GM15510 (cell line): ENCODE results near the gene ID3.

Experiments
- POLR2A ChIP-seq: IDR thresholded peaks from 3 replicates; pipeline ENCODE4 v1.6.1; 2011; ENCODE audit warnings: borderline replicate concordance; ENCODE audit not compliant: insufficient read length; ENCODE audit errors: extremely low read depth

Gene ID3

GRCh38 chr1:23593042-23593521 is 33.8 kb upstream of the ID3 start:
- peak; percentile 12 for TF ChIP-seq POLR2A

DNA sequence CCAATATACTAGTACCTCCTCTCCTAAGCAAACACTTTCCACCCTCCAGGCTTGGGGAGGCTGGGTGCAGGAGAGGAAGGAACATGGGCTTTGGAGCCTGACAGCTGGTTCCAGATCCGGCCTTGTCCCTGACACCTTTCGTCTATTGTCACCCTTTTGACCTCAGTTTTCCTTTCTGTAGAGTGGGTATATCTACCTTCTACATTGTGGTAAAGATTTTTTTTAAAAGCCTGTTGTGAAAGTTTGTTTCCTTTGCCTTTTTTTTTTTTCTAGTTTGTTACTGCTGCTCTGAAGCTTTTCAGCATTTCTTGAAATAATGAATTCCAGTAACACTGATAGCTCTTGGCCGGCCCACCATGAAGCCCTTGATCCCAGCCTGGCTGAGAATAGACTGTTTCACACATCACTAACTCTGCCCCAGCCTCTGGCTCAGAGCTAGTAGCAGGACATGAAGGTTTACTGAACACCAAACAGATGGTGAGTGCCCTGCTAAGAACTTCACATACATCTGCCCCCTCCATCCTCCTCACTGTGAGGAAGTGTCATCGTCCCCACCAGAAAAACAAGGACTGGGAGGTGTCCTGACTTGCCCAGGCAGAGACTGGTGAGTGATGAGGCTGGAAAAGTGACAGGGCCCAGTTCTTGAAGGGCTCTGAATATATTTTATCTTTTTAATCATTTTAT is 33.0 kb upstream of the ID3 start:
- no peak for TF ChIP-seq POLR2A

DNA sequence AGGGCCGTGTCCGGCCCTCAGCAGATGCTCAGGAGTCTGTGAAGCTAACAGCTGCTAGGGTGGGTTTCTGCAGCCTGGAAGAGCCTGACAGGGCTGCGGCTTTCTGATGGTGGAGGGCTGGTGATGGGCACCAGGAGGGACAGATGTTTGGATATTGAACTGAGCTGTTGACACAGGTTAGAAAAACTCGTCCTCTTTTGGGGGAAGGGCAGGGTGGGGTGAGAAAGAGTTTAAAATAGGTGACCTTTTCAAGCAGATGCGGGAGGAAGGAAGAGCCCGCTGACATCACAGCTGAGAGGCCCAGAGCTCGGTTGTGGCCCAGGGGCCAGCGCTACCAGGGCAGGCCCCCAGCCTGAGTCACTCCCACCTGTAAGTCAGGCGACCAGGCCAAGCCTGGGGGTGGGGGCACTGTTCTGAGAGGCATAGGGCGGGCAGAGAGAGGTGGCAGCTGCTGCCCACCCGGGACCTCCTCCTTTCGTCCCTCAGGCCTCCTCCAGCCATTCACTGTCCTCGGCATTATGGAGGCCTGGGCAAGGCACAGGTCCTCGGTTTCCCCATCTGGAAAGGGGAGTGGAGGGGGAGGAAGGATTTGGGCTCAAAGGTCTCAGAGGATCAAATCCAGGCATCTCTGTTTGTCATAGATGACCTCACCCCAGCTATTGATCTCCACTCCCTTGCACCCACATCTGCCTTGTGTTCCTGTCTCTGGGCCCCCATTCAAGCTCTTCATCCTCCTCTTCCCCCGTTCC is 32.3 kb upstream of the ID3 start:
- TF ChIP-seq POLR2A, result peak; percentile 21

- peak; percentile 40 for TF ChIP-seq POLR2A
Observed at GRCh38 chr1:23590058-23590783, 30.9 kb upstream of the ID3 start.

GRCh38 chr1:23589585-23589986 is 30.3 kb upstream of the ID3 start:
- no peak for TF ChIP-seq POLR2A

DNA sequence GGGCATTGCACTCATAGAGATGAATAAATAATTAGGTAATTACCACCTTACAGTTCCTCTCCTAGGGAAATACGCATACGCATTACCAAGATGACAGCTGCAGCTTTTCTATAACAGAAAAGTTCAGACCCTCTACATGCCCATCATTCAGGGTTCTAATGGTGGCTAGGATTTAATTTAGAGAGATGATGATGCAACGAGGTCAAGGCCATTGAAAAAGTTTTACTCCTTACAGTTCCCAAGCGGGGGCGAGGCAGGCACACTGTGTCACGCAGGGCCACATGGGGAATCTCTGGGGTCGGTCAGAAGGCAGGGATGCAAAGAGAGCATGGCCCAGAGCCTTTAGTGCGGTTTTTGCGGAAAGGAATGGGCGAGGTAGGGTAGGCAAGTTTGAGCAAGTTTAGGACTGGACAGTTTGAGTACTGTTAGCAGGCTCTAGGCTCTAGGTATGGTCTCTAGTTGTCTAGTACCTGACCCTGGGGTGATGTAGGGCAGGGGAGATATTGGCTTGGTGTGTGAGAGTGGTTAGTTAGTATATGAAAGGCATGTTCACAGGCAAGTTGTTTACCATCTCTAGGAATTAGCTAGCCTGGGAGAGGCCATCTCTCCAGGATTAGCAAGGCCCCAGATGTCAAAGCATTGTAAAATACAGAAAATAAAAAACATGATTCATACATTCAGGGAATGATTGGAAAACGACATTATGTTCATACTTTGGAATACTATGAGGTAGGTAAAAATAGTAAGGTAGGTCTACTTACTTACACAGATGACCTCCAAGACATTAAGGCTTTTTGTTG is 29.6 kb upstream of the ID3 start:
- TF ChIP-seq POLR2A, result no peak

DNA sequence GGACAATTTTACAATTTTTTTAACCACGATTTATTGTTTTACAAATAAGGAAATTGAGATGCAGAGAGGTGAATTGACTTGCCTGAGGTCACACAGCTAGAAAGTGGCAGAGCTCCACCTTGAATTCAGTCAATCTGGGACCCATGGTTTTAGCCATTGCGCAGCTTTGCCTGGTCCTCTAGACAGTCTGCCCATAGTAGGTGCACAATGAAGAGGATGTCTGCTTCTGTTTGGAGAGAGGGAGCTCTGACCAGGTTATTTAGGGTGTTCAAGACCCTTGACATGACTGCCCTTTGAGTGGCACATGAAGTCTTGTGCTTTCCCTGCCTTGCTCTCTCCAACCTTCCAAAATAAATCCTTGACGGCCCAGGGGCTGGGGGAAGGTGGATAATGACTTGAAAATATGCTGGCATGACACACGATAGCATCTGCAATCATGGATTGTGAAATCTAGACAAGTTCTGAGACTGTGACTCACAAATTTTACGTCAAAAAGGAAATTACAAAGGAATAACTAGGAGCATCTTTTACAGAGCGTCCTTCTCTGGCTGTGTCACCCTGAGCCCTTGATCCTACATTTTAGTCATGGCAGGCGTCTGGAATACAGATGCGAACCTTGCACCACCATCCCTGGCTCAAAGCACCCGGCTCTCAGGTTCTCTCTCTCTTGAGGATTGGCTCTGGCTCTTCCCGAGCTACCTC is 26.2 kb upstream of the ID3 start:
- no peak for TF ChIP-seq POLR2A

DNA sequence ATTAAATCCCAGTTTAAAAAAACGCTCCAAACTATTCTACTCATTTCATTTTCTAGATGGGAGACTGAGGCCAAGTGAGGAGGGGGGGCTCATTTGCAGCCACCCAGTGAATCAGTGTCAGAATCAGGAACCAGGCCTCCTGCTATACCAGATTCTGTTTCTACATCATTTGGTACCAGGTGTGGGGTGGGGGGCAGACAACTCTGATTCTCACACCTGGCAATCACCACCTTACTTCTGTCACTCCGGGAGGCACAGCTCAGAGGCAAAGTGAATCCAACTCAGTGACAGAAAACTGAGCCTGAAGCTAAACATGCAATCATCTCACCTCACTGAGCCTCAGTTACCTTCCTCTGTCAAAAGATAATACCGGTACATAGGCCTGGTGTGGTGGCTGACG is 23.5 kb upstream of the ID3 start:
- TF ChIP-seq POLR2A, result no peak

GRCh38 chr1:23581219-23581618 is 21.9 kb upstream of the ID3 start:
- no peak for TF ChIP-seq POLR2A

GRCh38 chr1:23578997-23579363 is 19.7 kb upstream of the ID3 start:
- TF ChIP-seq POLR2A, result no peak

GRCh38 chr1:23578311-23578996 is 19.2 kb upstream of the ID3 start:
- TF ChIP-seq POLR2A, result no peak

GRCh38 chr1:23577056-23578004 is 18.0 kb upstream of the ID3 start:
- TF ChIP-seq POLR2A, result peak; percentile 32
